Effector CD4-positive, alpha-beta T cell (primary cell): ENCODE data around the gene C1QTNF12.
A peak's percentile ranks its signal among the peaks of the same experiment; 100 is the strongest.

Experiments used
- DNase-seq: peaks from one replicate; pipeline ENCODE4 v3.0.0-alpha.2; 2020

The C1QTNF12 gene

GRCh38 chr1:1226566-1227362 is 19.8 kb downstream of the C1QTNF12 start:
- no peak for DNase-seq

DNA sequence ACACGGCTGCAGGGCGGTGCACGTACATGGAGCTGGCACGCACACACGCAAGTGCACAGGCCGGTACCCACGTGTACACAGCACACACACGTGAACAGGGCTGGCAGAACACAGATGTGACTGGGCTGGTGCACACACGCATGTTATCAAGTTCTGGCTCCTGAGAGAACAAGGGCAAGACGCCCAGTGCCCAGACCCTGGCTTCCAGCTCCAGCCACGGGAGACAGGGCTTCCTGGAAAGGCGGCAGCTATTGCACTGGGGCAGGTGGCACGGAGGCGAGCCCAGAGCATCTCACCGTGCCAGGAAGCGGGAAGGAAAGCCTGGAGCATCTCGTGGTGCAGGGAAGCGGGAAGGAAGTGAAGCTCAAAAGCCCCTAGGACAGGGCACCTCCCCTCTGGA is 20.6 kb downstream of the C1QTNF12 start:
- DNase-seq = no peak

DNA sequence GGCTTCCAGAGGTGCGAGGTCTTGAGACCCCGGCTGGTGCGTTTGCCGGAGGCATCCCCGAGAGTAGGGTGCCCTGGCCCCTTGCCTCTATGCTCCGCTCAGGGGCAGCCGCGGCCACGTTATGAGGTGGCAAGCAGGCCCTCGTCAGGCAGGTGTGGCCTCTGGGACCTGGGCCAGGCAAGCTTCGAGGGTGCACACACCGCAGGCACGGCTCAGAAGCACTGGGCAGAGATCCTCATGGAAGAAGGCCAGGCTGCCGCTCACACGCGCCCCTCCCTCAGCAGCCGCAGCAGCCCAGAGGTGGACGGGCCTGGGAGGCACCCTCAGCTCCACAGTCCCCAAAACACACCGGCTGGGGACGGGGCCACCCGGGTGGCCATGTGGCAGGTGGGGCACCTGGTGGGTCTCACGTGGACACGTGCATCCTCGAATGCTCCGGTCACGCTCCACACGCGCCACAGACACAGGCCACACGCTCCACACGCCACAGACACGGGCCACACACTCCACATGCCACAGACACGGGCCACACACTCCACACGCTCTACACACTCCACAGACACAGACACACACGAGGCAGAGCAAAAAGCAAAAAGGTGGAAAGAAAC is 21.2 kb downstream of the C1QTNF12 start:
- DNase-seq = no peak

DNA sequence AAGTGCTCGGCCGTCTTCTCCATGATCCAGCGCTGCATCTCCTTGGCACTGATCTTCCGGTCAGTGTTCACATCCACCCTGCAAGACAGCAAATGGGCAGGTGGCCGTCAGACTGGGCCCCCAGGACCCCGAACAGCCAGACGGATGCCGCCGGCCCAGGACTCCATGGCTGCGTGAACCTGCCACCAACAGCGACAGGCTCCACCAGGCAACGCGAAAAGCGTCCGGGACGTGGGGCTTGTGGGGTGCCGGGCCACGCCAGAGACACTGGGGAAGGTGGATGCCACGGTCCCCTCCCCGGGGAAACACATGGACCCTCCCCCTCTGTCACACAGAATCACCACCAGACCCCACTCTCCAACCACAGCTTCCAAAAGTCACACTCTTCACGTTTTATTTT is 22.6 kb downstream of the C1QTNF12 start:
- DNase-seq = no peak

DNA sequence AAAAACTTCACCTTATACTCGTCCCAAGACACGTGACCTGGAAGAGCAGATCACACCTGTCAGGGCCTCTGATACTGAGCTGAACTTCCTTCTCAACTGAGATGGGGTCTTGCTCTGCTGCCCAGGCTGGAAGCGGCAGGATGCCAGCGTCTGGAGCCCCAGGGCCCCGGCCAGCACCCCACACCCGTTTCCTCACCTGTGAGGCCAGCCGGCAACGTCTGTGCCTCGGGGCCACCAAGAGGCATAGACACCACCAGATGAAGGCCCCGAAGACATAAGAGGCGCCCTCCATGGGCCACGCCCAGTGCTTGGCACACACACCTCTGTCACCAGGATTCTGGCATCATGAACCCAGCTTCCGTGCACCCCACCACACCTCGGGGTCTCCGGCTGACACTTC is 23.2 kb downstream of the C1QTNF12 start:
- DNase-seq = no peak

DNA sequence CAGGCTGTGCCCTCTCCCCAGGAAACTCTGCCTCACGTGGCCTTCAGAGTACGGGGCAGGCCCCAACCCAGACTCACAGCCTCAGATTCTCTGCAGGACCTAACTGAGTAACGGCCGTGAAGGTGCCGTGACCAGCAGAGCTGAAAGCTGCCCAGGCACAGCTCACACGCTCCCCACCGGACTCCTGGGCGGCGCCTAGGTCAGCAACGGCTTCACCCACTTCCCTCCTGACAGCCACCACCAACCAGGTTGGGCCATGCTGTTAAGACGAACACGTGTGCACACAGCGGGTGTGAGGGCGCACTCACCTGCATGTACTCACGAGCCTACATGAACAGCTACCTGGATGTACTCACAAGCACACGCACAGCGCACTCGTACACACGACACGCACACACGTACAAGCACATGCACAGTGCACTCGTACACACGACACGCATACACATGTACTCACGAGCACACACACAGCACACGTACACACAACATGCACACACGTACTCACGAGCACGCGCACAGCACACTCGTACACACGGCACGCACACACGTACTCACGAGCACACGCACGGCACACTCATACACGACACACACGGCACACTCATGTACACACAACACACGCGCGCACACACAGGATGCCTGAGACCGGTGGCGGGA is 23.8 kb downstream of the C1QTNF12 start:
- DNase-seq = no peak

DNA sequence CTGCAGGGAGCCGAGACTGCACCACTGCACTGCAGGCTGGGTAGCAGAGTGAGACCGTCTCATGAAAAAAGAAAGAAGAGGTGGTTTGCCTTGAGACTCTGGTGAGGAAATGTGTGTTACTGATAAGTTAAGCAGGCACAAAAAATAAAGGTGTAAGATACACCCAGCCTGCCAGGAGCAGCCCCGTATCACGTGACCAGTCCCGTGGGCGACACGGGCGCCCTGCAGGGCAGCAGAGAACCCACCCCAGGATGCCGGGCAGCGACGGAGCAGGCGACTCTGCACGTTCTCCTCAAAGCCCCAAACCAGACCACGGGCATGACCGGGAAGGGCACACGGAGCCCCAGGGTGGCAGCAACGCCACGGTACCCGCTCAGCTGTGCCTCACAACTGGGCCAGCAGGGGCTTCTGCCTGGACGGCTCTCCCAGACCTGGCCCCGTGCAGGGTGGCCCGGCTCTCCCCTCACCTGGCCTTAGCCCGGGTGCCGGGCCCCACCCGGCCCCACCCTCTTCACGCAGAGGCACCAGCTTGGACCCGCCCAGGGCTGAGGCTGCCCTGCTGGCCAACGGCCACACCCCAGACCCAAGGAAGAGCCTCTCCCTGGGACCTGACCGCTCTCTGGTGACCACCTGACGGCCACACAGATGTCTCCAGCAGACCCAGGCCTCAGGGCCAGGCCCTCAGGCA is 24.5 kb downstream of the C1QTNF12 start:
- DNase-seq = no peak

GRCh38 chr1:1220197-1220596 is 26.3 kb downstream of the C1QTNF12 start:
- DNase-seq = no peak

DNA sequence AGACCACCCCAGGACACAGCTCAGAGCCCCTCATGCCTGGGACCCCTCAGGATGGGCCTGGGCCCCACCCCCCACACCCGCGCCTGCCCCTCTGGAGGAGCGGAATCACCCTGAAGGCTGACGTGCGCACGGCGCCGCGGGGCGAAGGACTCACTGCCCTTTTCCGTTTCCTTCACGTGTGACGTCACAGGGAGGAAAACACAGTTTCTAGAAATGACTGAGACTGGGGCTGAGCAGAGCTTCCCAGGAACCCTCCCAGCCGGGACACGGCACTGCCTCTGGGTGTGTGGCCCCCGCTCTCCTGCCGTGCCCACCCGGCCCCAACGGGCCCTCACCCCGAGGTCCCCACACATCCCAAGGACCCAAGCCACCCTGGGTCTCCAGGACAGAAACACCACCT is 27.2 kb downstream of the C1QTNF12 start:
- peak; percentile 37 for DNase-seq

DNA sequence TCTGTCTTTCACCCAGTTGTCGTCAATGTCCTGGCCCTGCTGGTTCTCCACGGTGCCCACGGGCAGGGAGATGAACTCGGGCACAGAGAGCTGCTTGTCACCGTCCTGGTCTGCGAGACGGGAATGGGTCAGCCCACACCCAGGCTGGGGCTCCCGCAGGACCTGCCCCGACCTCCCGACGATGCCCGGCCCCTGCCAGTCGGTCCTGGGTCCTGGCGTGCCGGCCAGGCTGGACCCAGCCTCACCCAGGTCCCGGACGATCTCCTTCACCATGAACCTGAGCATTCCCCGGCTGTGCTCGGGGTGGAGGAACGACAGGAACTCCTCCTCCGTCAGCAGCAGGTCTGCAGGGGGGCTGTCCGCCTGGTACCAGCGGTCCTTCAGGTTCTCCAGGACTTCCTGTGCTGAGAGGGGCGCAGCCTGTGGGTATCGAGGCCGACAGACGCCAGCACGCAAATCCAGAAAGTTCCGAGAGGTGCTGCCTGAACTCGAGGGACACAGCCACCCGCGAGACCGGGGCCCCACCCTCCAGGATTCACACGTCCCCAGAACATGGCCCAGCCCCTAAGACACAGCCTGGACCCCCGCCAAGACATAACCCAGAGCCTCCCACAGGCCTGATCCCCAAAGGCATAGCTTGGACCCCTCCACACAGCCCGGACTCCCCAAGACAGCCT is 27.9 kb downstream of the C1QTNF12 start:
- no peak for DNase-seq

DNA sequence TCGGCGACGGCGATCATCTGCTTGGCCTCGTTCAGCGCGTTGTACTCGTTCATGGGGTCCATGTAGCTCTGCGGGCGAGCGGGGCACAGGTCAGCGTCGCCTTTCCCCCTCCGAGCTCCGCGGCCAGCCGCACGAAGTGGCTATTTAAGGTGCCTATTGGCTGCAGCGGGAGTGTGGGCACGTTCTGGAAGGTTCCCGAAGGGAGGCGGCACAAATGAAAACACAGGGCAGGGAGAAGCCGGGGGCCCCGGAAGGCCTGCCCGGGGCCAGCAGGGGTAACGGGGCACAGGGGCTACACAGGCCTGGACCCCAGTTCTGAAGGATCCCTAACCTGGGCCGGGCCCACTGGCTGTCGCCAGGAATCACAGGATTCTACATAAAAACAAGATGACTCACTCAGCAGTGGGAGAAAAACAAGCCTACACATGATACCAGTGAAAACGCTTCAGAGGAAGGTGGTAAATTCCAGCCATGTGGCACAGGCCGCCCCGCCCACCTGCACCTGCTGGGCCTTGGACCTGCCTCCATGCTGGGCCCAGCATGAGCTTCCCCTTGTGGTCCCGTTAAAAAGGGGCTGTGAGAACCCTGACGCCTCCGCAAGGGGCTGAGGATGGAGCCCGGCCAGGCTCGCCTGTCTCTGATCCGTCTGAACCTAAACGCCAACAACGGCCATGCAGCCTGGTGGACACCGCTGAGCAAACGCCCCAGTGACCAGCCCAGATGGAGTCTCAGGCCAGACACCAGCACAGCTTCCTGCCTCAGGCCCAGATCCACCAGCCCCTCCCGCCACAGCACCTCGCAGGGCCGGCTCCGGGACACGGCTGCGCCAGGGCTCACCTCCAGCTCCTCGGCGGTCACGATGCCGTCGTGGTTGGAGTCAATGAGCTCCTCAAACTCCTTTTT is 28.6 kb downstream of the C1QTNF12 start:
- no peak for DNase-seq

GRCh38 chr1:1216770-1217620 is 29.5 kb downstream of the C1QTNF12 start:
- DNase-seq = peak; percentile 46

DNA sequence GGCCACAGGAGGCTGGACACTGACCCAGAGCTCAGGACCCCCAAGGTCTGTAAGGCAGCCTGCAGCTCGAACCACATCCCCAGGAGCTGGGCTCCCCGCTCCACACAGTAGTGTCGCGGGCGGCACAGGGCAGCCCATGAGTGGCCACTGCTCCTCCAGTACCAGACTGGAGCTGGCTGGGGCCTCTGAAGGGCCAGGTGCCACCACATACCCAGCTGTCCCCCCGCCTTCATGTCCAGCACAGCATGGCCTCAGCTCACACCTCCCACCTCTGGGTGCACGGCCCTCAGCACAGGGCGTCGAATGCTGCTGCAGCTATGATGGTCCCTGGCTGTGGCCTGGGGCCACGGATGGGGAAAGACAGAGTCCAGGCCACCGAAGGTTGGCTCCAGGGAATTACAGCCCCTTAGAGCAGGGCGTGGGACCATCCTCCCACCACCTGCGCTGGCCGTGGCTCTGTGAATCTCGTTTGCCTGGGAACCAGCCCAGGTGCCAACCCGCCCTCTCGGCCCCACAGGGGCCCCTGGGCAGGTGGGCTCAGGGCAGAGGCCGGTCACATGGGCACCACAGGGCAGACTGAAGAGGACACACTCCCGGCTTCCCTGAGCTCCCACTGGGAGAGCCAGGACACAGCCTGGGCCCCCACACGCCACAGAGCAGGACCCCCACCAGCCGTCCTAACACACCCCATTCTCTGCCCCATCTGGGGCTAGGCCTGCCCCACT is 30.5 kb downstream of the C1QTNF12 start:
- DNase-seq = no peak

DNA sequence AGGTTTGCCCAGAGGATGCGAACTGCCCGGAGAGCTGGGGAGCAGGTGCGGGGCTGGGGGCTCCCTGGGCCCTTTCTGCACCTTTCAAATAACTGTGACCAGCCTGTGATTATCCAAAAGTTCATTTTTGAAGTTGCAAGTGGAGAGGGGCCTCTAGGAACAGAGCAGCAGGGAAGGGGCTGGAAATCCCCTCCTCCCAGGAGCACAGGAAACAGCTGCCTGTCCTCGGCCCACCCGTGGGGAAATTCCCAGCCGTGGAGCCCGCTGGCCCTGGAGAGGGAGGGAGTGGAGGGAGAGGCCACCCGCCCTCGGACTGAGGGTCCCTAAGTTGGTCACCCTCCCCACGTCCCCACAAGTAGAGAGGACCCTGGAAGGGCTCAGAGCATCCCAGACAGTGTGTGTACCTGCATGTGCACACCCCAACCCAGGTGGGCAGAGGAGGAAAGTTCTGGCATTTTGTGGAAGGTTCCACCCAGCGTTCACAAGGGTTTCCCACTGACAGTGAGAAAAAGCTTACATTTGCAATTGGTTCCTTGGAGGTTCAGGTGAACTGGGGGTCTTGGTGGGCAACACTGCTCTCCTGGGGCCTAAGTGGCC is 31.3 kb downstream of the C1QTNF12 start:
- DNase-seq = no peak

DNA sequence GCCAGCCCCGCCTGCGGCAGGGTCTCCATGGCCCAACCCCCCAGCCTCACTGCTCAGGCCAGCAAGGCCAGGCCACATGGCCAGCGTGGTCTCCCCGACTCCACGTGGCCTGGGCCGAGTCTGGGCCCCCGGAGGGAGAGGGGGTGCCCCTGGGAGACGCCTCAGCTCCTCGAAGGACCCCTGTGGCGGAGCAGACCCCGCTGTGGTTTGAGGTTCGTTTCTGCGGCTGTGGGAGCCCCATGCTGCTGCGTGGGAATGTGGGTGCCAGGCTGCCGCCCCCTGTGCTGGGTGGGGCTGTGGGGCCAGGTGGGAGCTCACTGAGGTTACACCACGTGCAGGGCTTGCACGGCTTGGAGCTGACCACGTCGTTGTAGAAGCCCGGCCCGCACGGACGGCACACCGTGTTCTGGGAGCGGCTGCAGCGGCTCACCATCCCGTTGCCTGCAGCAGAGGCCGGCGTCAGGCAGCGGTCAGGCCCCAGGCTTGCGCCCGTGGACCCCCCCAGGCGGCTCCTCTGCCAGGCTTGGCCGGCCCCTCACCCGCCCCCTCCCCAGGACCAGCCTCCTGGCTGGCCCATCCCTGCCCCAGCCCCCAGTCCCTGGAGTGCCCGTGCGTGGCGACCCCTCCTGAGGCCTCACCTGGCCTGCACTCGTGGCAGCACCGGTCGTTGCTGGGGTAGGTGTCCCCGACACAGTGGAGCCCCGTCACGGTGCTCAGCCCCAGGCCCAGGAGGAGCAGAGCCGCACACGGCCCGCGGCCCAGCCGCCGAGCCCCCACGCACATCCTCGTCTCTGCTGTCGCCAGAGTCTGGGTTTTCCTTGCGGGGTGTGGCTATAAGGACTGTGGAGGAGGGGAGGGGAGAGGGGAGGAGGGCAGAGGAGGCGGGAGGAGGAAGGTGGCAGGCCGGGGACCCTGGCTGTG is 32.9 kb downstream of the C1QTNF12 start, which contains the start of gene TNFRSF4:
TNFRSF4 (minus strand) TSS at position 809 of the 921 bp plus-strand sequence; CDS start at position 783, 26 bp downstream.
- DNase-seq = no peak

GRCh38 chr1:1212780-1213344 is 33.7 kb downstream of the C1QTNF12 start:
- DNase-seq = peak; percentile 33

- DNase-seq = peak; percentile 2
These were observed 34.7 kb downstream of the C1QTNF12 start for GRCh38 chr1:1211541-1212441.
